ENCODE measurements around the gene LAS1L.
"Not testable (repeated sequence)": the region's sequence is repeated elsewhere in the genome, so short reads cannot be mapped to it uniquely, and the experiment has no call there.

LAS1L gene

DNA sequence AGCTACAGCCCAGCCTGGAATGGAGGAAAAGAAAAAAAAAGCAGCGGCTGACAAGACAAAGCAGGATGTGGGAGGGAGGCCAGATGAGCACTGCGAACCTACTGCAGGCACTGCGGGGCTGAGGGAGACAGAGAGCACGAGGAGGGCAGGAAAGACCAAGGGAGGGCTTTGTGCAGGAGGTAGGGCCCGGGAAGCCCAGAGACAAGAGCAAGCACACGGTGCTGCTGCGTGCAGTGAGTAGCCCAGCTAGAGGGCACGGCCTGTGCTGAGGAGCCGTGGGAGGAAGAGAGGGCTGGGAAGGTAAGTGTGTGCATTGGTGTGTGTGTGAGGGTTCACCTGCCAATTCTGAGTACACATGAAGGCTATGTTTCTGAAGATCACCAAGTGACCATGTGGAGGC, 15.6 kb downstream of the LAS1L start:
- H3K4me3 ChIP-seq (ENCODE audit: control insufficient read depth in 1 of 7, extremely low read depth in 1 of 7, insufficient read depth in 4 of 7, low read depth in 2 of 7, low read length in 6 of 7); DNase-seq; H3K4me1 ChIP-seq (ENCODE audit: control extremely low read depth in 1 of 4, control insufficient read depth in 4 of 4, insufficient read depth in 4 of 4, low read length in 3 of 4); H3K9me3 ChIP-seq (ENCODE audit: control extremely low read depth in 1 of 5, control insufficient read depth in 4 of 5, insufficient read depth in 2 of 5, low read depth in 1 of 5, low read length in 4 of 5); H3K27ac ChIP-seq (ENCODE audit: insufficient read depth in 1 of 2, low read depth in 1 of 2, low read length in 2 of 2, poor library complexity in 1 of 2, severe bottlenecking in 2 of 2); H3K27me3 ChIP-seq (replicated peaks in 2 of 5; ENCODE audit: control insufficient read depth in 4 of 5, insufficient read depth in 5 of 5, low read length in 4 of 5); CTCF ChIA-PET; POLR2A ChIA-PET: not testable (repeated sequence)
- H3K36me3 ChIP-seq (ENCODE audit: control insufficient read depth in 4 of 4, insufficient read depth in 4 of 4, low read length in 3 of 4) = peaks cover 2 to 74% (median 34%) of the 10 kb centered on the region in 4 experiments
- WGBS (ENCODE audit: insufficient coverage) = 90% methylated on average over 3 of the region's 9 CpGs

GRCh38 chrX:65517923-65518322, 16.7 kb downstream of the LAS1L start:
- no peaks in the 10 kb centered on the region for H3K9me3 ChIP-seq (ENCODE audit: control extremely low read depth in 1 of 5, control insufficient read depth in 4 of 5, insufficient read depth in 2 of 5, low read depth in 1 of 5, low read length in 4 of 5)
- no peak for DNase-seq
- no peaks in the 10 kb centered on the region for H3K4me1 ChIP-seq (ENCODE audit: control extremely low read depth in 1 of 4, control insufficient read depth in 4 of 4, insufficient read depth in 4 of 4, low read length in 3 of 4)
- peaks cover 0 to 2% (median 0%) of the 10 kb centered on the region in 5 experiments for H3K27me3 ChIP-seq (replicated peaks in 2 of 5; ENCODE audit: control insufficient read depth in 4 of 5, insufficient read depth in 5 of 5, low read length in 4 of 5)
- 84% methylated on average over 3 of the region's 3 CpGs for WGBS (ENCODE audit: insufficient coverage)
- ChIA-PET POLR2A (no interaction called here), CTCF (no interaction called here)
- no peak overlapping the region for H3K27ac ChIP-seq (ENCODE audit: insufficient read depth in 1 of 2, low read depth in 1 of 2, low read length in 2 of 2, poor library complexity in 1 of 2, severe bottlenecking in 2 of 2)
- H3K36me3 ChIP-seq (ENCODE audit: control insufficient read depth in 4 of 4, insufficient read depth in 4 of 4, low read length in 3 of 4) = peaks cover 4 to 70% (median 33%) of the 10 kb centered on the region in 4 experiments
- no peak overlapping the region for H3K4me3 ChIP-seq (ENCODE audit: control insufficient read depth in 1 of 7, extremely low read depth in 1 of 7, insufficient read depth in 4 of 7, low read depth in 2 of 7, low read length in 6 of 7)

- H3K4me1 ChIP-seq (ENCODE audit: control extremely low read depth in 1 of 4, control insufficient read depth in 4 of 4, insufficient read depth in 4 of 4, low read length in 3 of 4) = no peaks in the 10 kb centered on the region
- ChIA-PET CTCF (no interaction called here), POLR2A (interaction anchor here (0.7 kb wide), 1 partner anchor 15 kb away, joined by 3 read pairs; no protein-coding TSS in a partner anchor)
- WGBS (ENCODE audit: insufficient coverage) = 100% methylated on average over 3 of the region's 3 CpGs
- H3K4me3 ChIP-seq (ENCODE audit: control insufficient read depth in 1 of 7, extremely low read depth in 1 of 7, insufficient read depth in 4 of 7, low read depth in 2 of 7, low read length in 6 of 7) = no peak overlapping the region
- peaks cover 0 to 2% (median 0%) of the 10 kb centered on the region in 5 experiments for H3K27me3 ChIP-seq (replicated peaks in 2 of 5; ENCODE audit: control insufficient read depth in 4 of 5, insufficient read depth in 5 of 5, low read length in 4 of 5)
- no peaks in the 10 kb centered on the region for H3K9me3 ChIP-seq (ENCODE audit: control extremely low read depth in 1 of 5, control insufficient read depth in 4 of 5, insufficient read depth in 2 of 5, low read depth in 1 of 5, low read length in 4 of 5)
- DNase-seq = no peak
- H3K27ac ChIP-seq (ENCODE audit: insufficient read depth in 1 of 2, low read depth in 1 of 2, low read length in 2 of 2, poor library complexity in 1 of 2, severe bottlenecking in 2 of 2) = no peak overlapping the region
- H3K36me3 ChIP-seq (ENCODE audit: control insufficient read depth in 4 of 4, insufficient read depth in 4 of 4, low read length in 3 of 4) = peaks cover 2 to 67% (median 30%) of the 10 kb centered on the region in 4 experiments
Measured at GRCh38 chrX:65516756-65517155, 17.8 kb downstream of the LAS1L start.

- CTCF ChIA-PET = interaction anchor here (0.8 to 1.3 kb wide), 2 partner anchors 12 to 14 kb away, joined by 3 to 4 read pairs; no protein-coding TSS in a partner anchor
- H3K4me3 ChIP-seq (ENCODE audit: control insufficient read depth in 1 of 7, extremely low read depth in 1 of 7, insufficient read depth in 4 of 7, low read depth in 2 of 7, low read length in 6 of 7) = no peak overlapping the region
- peaks cover 0 to 2% (median 0%) of the 10 kb centered on the region in 5 experiments for H3K27me3 ChIP-seq (replicated peaks in 2 of 5; ENCODE audit: control insufficient read depth in 4 of 5, insufficient read depth in 5 of 5, low read length in 4 of 5)
- POLR2A ChIA-PET = no interaction called here
- peaks cover 2 to 50% (median 27%) of the 10 kb centered on the region in 4 experiments for H3K36me3 ChIP-seq (ENCODE audit: control insufficient read depth in 4 of 4, insufficient read depth in 4 of 4, low read length in 3 of 4)
- no peaks in the 10 kb centered on the region for H3K9me3 ChIP-seq (ENCODE audit: control extremely low read depth in 1 of 5, control insufficient read depth in 4 of 5, insufficient read depth in 2 of 5, low read depth in 1 of 5, low read length in 4 of 5)
- WGBS (ENCODE audit: insufficient coverage) = no CpG with 5 or more reads among the region's 1 CpG
- no peaks in the 10 kb centered on the region for H3K4me1 ChIP-seq (ENCODE audit: control extremely low read depth in 1 of 4, control insufficient read depth in 4 of 4, insufficient read depth in 4 of 4, low read length in 3 of 4)
- DNase-seq = no peak
- H3K27ac ChIP-seq (ENCODE audit: insufficient read depth in 1 of 2, low read depth in 1 of 2, low read length in 2 of 2, poor library complexity in 1 of 2, severe bottlenecking in 2 of 2) = no peak overlapping the region
Measured at GRCh38 chrX:65513610-65514009, 21.0 kb downstream of the LAS1L start.

- peaks cover 2 to 29% (median 16%) of the 10 kb centered on the region in 4 experiments for H3K36me3 ChIP-seq (ENCODE audit: control insufficient read depth in 4 of 4, insufficient read depth in 4 of 4, low read length in 3 of 4)
Measured at GRCh38 chrX:65509400-65509799, 25.2 kb downstream of the LAS1L start.

GRCh38 chrX:65508851-65509250, 25.7 kb downstream of the LAS1L start:
- ChIA-PET CTCF (no interaction called here), POLR2A (no interaction called here)
- peak in 2 of 3 donors; percentile 7 to 30 for DNase-seq
- H3K36me3 ChIP-seq (ENCODE audit: control insufficient read depth in 4 of 4, insufficient read depth in 4 of 4, low read length in 3 of 4) = peaks cover 2 to 26% (median 13%) of the 10 kb centered on the region in 4 experiments
- no peaks in the 10 kb centered on the region for H3K27me3 ChIP-seq (replicated peaks in 2 of 5; ENCODE audit: control insufficient read depth in 4 of 5, insufficient read depth in 5 of 5, low read length in 4 of 5)
- H3K4me3 ChIP-seq (ENCODE audit: control insufficient read depth in 1 of 7, extremely low read depth in 1 of 7, insufficient read depth in 4 of 7, low read depth in 2 of 7, low read length in 6 of 7) = no peak overlapping the region
- no peaks in the 10 kb centered on the region for H3K9me3 ChIP-seq (ENCODE audit: control extremely low read depth in 1 of 5, control insufficient read depth in 4 of 5, insufficient read depth in 2 of 5, low read depth in 1 of 5, low read length in 4 of 5)
- H3K4me1 ChIP-seq (ENCODE audit: control extremely low read depth in 1 of 4, control insufficient read depth in 4 of 4, insufficient read depth in 4 of 4, low read length in 3 of 4) = no peaks in the 10 kb centered on the region
- WGBS (ENCODE audit: insufficient coverage) = no CpG with 5 or more reads among the region's 4 CpGs
- no peak overlapping the region for H3K27ac ChIP-seq (ENCODE audit: insufficient read depth in 1 of 2, low read depth in 1 of 2, low read length in 2 of 2, poor library complexity in 1 of 2, severe bottlenecking in 2 of 2)

More at GRCh38 chrX:65509400-65509799, 25.2 kb downstream of the LAS1L start:
- no peak overlapping the region for H3K4me3 ChIP-seq (ENCODE audit: control insufficient read depth in 1 of 7, extremely low read depth in 1 of 7, insufficient read depth in 4 of 7, low read depth in 2 of 7, low read length in 6 of 7)
- no peak overlapping the region for H3K27ac ChIP-seq (ENCODE audit: insufficient read depth in 1 of 2, low read depth in 1 of 2, low read length in 2 of 2, poor library complexity in 1 of 2, severe bottlenecking in 2 of 2)
- 86% methylated on average over 4 of the region's 4 CpGs for WGBS (ENCODE audit: insufficient coverage)
- no peaks in the 10 kb centered on the region for H3K9me3 ChIP-seq (ENCODE audit: control extremely low read depth in 1 of 5, control insufficient read depth in 4 of 5, insufficient read depth in 2 of 5, low read depth in 1 of 5, low read length in 4 of 5)
- no peaks in the 10 kb centered on the region for H3K4me1 ChIP-seq (ENCODE audit: control extremely low read depth in 1 of 4, control insufficient read depth in 4 of 4, insufficient read depth in 4 of 4, low read length in 3 of 4)
- CTCF ChIA-PET = no interaction called here
- POLR2A ChIA-PET = no interaction called here
- DNase-seq = no peak
- no peaks in the 10 kb centered on the region for H3K27me3 ChIP-seq (replicated peaks in 2 of 5; ENCODE audit: control insufficient read depth in 4 of 5, insufficient read depth in 5 of 5, low read length in 4 of 5)

DNA sequence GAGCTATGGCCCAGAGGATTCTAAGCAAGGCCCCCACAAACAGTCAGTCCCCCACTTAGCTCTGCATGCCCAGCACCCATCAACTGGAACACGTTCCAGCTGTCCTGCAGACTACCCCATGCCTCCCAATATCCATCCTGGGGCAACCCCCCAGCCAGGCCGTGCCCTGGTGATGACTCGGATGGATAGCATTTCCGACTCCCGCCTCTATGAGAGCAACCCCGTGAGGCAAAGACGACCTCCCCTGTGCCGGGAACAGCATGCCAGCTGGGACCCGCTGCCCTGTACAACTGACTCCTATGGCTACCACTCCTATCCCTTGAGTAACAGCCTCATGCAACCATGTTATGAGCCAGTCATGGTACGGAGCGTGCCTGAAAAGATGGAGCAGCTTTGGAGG, 32.0 kb downstream of the LAS1L start:
- H3K4me1 ChIP-seq (ENCODE audit: control extremely low read depth in 1 of 4, control insufficient read depth in 4 of 4, insufficient read depth in 4 of 4, low read length in 3 of 4) = no peaks in the 10 kb centered on the region
- WGBS (ENCODE audit: insufficient coverage) = 77% methylated on average over 9 of the region's 11 CpGs
- no peak overlapping the region for H3K27ac ChIP-seq (ENCODE audit: insufficient read depth in 1 of 2, low read depth in 1 of 2, low read length in 2 of 2, poor library complexity in 1 of 2, severe bottlenecking in 2 of 2)
- peaks cover 0 to 2% (median 0%) of the 10 kb centered on the region in 5 experiments for H3K27me3 ChIP-seq (replicated peaks in 2 of 5; ENCODE audit: control insufficient read depth in 4 of 5, insufficient read depth in 5 of 5, low read length in 4 of 5)
- peaks cover 0 to 4% (median under 1%) of the 10 kb centered on the region in 4 experiments for H3K36me3 ChIP-seq (ENCODE audit: control insufficient read depth in 4 of 4, insufficient read depth in 4 of 4, low read length in 3 of 4)
- no peak for DNase-seq
- ChIA-PET CTCF (no interaction called here), POLR2A (no interaction called here)
- H3K4me3 ChIP-seq (ENCODE audit: control insufficient read depth in 1 of 7, extremely low read depth in 1 of 7, insufficient read depth in 4 of 7, low read depth in 2 of 7, low read length in 6 of 7) = no peak overlapping the region
- no peaks in the 10 kb centered on the region for H3K9me3 ChIP-seq (ENCODE audit: control extremely low read depth in 1 of 5, control insufficient read depth in 4 of 5, insufficient read depth in 2 of 5, low read depth in 1 of 5, low read length in 4 of 5)

All from common myeloid progenitor, CD34-positive (primary cell).